ENCODE results near the gene S100A3. TPM values are rescaled to one million over a fixed set of nuclear protein-coding genes. Genes with fewer than 3 reads are reported as not detected.

S100A3 gene
- total and polyA plus RNA-seq, 8 donors = 0.20 to 7.7 (median 1.2) TPM; not detected in 4

DNA sequence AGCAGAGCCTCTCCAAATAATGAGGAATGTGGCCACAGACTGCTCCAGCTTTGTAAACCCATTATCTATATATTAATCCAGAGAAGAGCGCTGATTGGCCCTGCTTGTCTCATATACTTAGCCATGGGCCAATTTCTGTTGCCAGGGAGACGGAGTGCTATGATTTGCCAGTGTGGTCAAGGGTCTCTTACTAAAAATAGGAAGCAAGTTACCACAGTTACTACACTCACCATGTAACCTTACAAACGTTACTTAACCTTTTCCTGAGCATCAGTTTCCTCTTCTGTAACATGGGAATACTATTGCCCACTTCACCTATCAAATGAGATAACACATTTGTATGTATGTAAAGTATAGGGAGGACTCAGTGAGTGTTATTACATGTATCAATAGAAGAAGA lies 24.3 kb upstream of the S100A3 start:
- no peak for TF ChIP-seq CTCF (IDR thresholded peaks at IDR 0.05)
- Histone ChIP-seq H3K36me3 (no peaks in the 10 kb centered on the region), H3K4me3 (no peak overlapping the region), H3K27ac (peak overlapping the region; percentile 67 to 83), H3K9me3 (no peaks in the 10 kb centered on the region), H3K4me1 (peaks cover 5 to 38% of the 10 kb centered on the region in 2 donors), H3K27me3 (no peaks in the 10 kb centered on the region)
- DNase-seq (no peak), ATAC-seq (no peak)
- intact Hi-C loops (cut with DNase I) = no loop called here

- peak; percentile 82 to 84 for TF ChIP-seq CTCF (IDR thresholded peaks at IDR 0.05)
- Histone ChIP-seq H3K9me3 (no peaks in the 10 kb centered on the region), H3K27ac (peak overlapping the region; percentile 67 to 83), H3K27me3 (no peaks in the 10 kb centered on the region), H3K4me3 (no peak overlapping the region), H3K4me1 (peaks cover 13 to 46% of the 10 kb centered on the region in 2 donors), H3K36me3 (no peaks in the 10 kb centered on the region)
- peak; percentile 41 to 88 (median 82) for DNase-seq
- ATAC-seq = peak; percentile 91
- intact Hi-C loops (cut with DNase I) = no loop called here
These were observed 23.5 kb upstream of the S100A3 start for GRCh38 chr1:153572569-153573015.

DNA sequence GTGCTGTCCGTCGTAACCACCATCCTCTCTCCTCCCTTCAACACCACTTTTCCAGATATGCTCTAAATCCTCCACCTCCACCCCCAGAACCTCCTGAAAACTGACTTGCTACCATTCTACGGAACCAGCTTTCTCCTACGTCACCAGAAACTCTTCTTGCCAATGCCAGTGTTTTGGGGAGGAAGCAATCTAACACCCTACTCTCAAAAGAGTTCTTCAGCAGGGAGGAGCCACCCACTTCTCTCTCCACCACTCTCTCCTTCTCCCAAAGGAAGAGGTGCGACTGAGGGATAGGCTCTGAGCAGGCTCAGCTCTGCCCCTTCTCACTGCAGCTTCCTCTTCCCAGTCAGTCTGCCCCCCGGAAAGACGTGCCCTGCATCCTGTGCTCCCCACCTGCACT lies 22.6 kb upstream of the S100A3 start:
- Histone ChIP-seq H3K4me3 (no peak overlapping the region), H3K36me3 (no peaks in the 10 kb centered on the region), H3K27ac (peak overlapping the region in 1 of 2 donors; percentile 83), H3K27me3 (no peaks in the 10 kb centered on the region), H3K9me3 (no peaks in the 10 kb centered on the region), H3K4me1 (peaks cover 22 to 51% of the 10 kb centered on the region in 2 donors)
- no peak for DNase-seq
- intact Hi-C loops (cut with DNase I) = no loop called here
- no peak for ATAC-seq
- no peak for TF ChIP-seq CTCF (IDR thresholded peaks at IDR 0.05)

GRCh38 chr1:153570874-153571273 lies 21.8 kb upstream of the S100A3 start:
- no peak for ATAC-seq
- no peaks in the 10 kb centered on the region for H3K27me3 ChIP-seq
- peaks cover 30 to 59% of the 10 kb centered on the region in 2 donors for H3K4me1 ChIP-seq
- intact Hi-C loops (cut with DNase I) = no loop called here
- no peak overlapping the region for H3K27ac ChIP-seq
- no peak for DNase-seq
- H3K36me3 ChIP-seq = no peaks in the 10 kb centered on the region
- no peak overlapping the region for H3K4me3 ChIP-seq
- no peak for TF ChIP-seq CTCF (IDR thresholded peaks at IDR 0.05)
- H3K9me3 ChIP-seq = no peaks in the 10 kb centered on the region

DNA sequence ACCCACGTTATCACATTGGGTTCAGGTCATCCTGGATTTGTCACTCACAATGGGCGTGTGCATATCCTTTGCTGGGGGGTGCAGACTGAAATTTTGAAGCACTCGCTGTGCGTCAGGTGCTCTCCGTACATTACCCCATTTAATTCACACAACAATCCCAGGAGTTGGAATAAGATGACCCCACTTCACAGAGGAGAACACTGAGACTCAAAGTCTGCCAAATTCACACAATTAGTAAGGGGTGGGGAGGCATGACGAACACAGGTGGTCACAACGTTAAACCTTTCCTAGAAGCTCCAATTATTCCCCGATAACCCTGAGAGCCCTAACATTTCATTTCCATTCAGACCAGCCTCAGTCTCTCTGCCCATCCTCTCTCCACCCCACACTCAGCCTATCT lies 20.4 kb upstream of the S100A3 start:
- ATAC-seq (no peak), DNase-seq (no peak)
- intact Hi-C loops (cut with DNase I) = loop anchor here (5.0 to 10.0 kb wide), 3 partner anchors 37 to 57 kb away; no protein-coding TSS in a partner anchor
- H3K4me3 ChIP-seq = no peak overlapping the region
- H3K27me3 ChIP-seq = no peaks in the 10 kb centered on the region
- no peak overlapping the region for H3K27ac ChIP-seq
- no peaks in the 10 kb centered on the region for H3K9me3 ChIP-seq
- TF ChIP-seq CTCF (IDR thresholded peaks at IDR 0.05) = no peak
- no peaks in the 10 kb centered on the region for H3K36me3 ChIP-seq
- H3K4me1 ChIP-seq = peaks cover 37 to 73% of the 10 kb centered on the region in 2 donors
